Activated T-cell treated with anti-CD3 and anti-CD28 coated beads for 24 hours (primary cell): ENCODE data around the gene IL6.
"Not testable (repeated sequence)": the region's sequence is repeated elsewhere in the genome, so short reads cannot be mapped to it uniquely, and the experiment has no call there.

Experiments used
- DNase-seq: peaks from one replicate; pipeline ENCODE4 v3.0.0-alpha.2; 2020; ENCODE audit warnings: low read depth

IL6 gene

DNA sequence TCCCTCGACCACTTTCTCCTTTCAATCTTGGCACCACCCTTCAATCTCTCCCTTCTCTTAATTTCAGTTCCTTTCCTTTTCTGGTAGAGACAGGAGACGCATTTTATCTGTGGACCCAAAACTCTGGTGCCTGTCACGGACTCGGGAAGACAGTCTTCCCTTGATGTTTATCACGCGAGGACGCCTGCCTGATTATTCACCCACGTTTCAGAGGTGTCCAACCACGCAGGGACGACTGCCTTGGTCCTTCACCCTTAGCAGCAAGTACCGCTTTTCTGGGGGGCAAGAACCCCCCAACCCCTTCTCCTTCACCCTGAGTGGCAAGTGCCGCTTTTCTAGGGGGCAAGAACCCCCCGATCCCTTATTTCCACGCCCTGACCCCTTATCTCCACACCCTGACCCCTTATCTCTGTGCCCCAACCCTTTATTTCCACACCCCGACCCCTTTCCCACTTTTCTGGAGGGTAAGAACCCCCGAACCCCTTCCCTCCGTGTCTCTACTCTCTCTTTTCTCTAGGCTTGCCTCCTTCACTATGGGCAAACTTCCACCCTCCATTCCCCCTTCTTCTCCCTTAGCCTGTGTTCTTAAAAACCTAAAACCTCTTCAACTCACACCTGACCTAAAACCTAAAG lies 22.9 kb upstream of the IL6 start:
- DNase-seq: not testable (repeated sequence)

DNA sequence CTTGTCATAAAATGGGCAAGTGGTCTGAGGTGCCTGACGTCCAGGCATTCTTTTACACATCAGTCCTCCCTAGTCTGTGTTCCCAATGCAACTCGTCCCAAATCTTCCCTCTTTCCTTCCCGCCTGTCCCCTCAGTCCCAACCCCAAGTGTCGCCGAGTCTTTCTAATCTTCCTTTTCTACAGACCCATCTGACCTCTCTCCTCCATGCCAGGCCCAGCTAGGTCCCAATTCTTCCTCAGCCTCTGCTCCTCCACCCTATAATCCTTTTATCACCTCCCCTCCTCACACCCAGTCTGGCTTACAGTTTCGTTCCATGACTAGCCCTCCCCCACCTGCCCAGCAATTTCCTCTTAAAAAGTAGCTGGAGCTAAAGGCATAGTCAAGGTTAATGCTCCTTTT lies 22.3 kb upstream of the IL6 start:
- not testable (repeated sequence) for DNase-seq

DNA sequence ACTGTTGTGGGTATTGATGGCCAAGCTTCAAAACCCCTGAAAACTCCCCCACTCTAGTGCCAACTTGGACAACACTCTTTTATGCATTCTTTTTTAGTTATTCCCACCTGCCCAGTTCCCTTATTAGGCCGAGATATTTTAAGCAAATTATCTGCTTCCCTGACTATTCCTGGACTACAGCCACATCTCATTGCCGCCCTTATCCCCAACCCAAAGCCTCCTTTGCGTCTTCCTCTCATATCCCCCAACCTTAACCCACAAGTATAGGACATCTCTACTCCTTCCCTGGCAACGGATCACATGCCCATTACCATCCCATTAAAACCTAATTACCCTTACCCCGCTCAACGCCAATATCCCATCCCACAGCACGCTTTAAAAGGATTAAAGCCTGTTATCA lies 21.1 kb upstream of the IL6 start:
- not testable (repeated sequence) for DNase-seq

DNA sequence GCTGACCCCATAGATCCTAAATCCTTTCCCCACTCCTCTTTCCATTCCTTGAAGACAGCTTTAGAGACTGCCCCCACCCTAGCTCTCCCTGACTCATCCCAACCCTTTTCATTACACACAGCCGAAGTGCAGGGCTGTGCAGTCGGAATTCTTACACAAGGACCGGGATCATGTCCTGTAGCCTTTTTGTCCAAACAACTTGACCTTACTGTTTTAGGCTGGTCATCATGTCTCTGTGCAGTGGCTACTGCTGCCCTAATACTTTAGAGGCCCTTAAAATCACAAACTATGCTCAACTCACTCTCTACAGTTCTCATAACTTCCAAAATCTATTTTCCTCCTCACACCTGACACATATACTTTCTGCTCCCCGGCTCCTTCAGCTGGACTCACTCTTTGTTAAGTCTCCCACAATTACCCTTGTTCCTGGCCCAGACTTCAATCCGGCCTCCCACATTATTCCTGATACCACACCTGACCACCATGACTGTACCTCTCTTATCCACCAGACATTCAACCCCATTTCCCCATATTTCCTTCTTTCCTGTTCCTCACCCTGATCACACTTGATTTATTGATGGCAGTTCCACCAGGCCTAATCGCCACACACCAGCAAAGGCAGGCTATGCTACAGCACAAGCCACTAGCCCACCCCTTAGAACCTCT lies 19.8 kb upstream of the IL6 start:
- not testable (repeated sequence) for DNase-seq

DNA sequence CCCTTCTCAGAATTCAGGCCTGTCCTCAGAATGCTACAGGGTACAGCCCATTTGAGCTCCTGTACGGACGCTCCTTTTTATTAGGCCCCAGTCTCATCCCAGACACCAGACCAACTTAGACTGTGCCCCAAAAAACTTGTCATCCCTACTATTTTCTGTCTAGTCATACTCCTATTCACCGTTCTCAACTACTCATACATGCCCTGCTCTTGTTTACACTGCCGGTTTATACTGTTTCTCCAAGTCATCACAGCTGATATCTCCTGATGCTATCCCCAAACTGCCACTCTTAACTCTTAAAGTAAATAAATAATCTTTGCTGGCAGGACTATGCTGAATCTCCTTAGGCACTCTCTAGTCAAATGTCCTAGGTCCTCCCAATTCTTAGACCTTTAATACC lies 18.8 kb upstream of the IL6 start:
- DNase-seq: not testable (repeated sequence)

DNA sequence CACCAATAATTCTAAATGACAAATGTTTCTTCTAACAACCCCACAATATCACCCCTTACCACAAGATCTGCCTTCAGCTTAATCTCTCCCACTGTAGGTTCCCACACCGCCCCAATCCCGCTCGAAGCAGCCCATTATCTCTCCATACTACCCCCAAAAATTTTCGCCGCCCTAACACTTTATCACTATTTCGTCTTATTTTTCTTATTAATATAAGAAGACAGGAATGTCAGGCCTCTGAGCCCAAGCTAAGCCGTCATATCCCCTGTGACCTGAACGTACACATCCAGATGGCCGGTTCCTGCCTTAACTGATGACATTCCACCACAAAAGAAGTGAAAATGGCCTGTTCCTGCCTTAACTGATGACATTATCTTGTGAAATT lies 18.3 kb upstream of the IL6 start:
- DNase-seq: not testable (repeated sequence)

DNA sequence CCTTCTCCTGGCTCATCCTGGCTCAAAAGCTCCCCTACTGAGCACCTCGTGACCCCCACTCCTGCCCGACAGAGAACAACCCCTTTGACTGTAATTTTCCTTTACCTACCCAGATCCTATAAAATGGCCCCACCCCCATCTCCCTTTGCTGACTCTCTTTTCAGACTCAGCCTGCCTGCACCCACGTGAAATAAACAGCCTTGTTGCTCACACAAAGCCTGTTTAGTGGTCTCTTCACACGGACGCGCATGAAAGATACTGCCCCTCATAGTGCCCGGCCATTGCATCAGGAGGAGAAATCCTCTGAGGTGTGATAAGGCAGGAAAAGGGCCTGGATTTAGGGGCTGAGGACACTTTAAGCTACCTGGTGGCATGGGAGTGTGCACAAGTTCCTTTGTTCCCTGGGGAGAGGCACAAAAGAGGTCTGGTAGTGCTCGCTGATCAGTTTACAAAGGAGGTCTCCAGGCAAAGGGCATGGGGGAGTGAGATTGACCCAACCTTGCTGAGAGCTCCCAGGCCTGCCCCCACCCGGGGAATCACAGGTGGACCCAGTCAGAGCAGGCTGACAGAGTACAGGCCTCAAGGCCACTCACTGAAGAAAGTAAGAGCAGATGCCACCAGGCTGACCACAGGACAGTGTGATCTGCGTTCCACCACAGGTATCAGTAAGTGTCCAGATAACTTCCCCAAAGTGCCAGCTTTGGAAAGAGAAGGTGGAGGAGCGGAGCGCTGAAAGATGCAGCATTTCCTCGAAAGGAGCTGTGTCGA lies 17.8 kb upstream of the IL6 start:
- DNase-seq: not testable (repeated sequence)

DNA sequence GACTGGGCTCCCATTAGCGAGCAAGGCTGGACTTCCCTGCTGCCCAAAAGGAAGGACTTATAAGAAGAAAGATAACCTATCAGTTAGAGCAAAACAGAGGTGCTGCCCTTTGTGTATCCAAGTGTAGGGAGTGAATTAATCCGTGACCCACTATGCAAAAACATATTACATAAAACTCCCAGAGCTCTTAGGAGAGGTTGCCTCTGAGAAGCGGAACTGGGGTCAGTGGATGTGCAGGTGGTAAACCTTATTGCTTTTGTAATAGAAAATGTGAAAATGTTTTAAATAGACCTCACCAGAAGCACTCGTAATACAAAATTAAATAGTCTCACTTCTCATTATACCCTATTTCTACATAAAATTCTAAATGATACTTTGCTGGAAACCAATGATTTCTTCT lies 17.1 kb upstream of the IL6 start:
- no peak for DNase-seq

DNA sequence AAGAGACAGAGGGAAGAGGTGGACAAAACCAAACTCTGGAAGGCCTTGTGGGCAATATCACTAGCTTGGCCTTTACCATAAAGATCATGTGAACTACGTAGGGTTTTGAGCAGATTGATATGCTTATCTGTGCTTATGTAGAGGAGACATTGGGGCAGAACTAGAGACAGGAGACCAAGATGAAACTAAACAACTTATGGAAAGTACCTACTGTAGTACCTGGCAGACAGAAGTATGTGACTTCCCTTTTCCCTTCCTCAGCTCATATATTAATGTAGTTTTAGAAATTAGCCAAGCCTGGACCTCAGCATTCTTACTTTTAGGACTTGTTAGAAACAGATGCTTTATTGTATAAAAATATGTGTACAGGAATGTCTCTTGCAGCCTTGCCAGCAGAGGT lies 14.0 kb upstream of the IL6 start:
- DNase-seq: no peak

DNA sequence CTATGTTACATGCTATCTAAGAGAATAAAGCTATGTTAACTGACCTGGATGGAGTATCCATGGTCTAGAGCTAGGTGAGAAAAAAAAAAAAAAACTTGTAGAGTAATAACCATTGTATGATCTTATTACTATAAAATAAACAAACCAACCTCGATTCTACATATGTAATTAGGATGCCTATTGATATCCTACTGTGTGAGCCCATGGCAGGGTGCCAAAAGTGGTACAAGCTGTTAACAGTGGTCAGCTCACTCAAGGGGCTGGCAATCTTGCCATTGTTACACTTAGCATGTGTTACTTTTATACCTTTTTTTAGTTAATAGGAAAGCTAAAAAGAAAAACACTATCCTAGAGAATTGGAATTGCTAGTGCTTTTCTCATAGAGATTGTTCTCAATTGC lies 13.5 kb upstream of the IL6 start:
- no peak for DNase-seq

DNA sequence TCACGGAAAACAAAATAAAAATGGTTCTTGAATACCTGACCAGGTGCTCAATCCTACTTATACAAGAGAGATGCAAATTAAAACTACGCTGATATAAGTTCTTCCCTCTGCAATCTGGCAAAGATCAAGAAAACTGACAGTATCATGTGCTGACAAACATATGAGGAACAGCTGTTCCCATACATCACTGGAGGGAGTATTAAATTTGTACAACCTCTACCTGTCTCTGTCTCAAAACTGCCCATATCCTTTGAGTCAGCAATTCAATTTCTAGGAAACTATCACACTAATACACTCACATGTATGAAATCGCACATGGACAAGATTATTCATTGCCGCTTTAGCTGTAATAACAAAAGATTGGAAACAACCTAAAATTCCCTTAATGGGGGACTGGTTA lies 11.0 kb upstream of the IL6 start:
- no peak for DNase-seq

DNA sequence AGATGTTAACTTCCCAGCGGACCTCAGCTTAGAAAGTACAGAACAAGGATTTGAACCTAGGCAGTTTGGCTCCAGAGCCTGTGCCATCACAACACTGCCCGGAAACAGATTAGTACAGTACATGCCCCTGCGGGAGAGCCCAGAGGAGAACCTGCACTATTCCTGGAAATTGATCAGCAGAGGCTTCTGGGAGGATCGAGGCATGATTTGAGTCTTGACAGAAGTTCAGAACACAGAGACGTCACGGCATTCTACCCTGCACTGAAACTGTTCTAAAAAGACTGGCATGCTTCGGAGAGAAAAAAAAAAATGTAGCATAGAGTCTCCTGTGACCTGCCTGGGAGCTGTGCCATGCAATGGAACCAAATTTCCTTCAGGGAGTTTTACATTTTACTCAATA lies 9.2 kb upstream of the IL6 start:
- no peak for DNase-seq

DNA sequence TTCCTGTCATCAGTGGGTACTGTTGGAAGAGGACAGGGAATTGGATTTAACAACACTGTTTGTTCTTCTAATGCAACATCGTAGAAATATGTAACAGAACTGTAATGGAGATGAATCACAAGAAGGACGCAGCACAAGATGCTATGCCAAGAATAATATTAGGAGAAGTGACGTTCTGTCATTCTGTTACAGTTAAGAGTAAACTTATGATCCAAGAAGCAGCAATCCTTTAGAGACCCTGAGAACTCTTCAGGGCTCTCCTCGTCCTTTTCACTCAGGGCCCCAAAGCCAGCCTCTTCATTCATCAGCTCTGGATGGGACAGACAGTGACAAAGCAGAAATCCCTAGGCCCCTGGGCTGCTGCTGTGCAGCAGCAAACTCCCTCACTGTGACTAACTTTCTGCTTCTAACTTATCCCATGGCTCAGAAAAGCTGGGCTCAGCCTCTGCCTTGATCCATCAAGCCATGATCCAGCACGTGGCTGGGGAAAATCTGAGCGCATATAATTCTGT lies 8.7 kb upstream of the IL6 start:
- no peak for DNase-seq

DNA sequence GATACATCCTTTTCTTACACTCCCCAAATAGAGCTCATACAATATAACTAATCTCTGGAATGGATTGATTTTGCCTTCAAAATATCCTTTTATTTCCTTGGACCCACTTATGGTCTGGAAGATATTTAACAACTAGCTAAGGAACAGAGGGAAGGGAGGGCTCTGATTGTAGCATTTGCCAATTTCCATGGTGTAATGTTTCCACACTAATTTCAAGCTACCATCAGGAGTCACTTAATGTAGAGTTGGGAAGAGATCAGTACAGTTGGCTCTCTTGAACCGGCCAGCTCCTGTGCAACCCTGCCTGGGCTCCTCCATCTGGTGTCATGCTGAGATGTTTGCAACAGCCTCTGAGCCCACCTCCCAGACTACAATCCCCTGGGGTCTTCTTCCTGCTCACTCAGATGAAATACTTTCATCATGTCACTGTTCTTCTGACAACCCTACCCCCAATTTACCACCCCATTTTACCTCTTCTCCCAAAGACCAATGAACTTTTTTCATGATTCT lies 8.0 kb upstream of the IL6 start:
- DNase-seq: no peak

DNA sequence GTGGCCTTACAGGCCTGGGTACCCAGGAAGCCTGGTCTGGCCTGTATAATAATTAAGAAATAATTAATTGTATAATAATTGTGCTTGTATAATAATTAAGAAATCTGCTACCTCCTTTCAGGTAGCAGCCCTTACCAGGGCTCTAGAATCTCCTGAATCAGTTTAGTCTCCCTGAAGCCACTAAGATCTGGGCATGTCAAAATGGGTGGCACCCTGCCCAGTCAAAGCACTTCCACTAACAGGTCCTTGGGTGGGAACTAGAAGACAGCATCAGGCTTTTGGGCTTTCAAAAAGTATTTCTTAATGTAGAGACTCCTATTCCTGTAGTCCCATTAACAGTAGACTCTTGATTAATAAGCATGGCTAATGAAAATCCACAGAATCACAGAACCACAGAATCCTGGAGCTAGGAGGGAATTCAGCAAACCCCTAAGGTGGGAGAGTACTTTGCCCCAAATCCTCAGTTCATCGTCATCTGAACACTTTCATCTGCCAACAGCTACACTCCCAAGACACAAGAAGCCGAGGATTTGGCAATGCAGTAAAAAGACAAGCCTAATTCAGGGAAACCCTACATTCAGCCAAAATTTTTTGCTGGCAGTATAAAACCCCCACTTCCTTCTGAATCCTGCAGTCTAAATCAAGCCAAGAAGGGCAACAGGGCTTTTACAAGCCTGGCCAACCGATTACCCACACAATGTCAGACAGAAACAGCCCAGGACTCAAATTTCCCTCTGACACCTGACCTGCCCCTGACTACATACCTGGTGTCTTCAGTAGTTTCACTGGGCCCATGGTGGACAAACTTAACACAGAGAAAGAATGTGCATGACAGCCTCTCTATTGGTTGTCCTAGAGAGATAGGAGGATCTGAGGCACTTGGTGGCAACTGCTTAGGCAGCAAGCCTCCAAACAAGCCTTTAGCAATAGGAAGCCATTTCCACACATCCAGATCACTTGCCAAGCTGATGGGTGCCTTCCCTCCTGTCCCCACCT lies 5.9 kb upstream of the IL6 start:
- no peak for DNase-seq

DNA sequence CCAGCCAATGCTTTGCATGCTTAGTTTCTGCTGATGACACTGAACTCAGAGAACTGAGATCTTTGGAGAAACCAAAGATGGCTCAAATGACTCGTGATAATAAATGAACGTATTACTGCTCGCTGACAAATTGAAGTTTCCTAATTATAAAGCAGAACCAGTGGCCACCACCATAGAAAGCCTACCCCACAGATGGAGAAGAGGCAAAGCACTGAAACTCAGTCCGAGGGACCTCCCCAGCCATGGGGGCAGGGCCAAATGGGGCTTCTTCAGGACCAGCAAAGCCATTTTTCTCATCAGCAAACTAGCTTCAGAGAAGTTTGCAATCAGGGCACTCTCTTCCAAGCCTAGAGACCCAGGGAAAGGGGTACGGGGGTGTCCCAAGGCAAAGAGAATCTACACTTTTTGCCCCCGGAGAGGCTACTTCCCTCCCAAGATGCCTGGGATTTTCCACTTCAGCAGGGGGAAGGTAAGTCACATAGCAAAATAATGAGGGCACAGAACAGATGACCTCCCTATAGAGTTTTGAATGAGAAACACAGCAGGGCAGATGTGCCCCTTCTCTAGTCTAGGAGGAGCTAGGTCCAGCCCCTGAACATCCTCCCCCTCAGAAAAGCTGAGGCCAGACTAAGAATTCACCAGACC lies 4.3 kb upstream of the IL6 start:
- DNase-seq: no peak

DNA sequence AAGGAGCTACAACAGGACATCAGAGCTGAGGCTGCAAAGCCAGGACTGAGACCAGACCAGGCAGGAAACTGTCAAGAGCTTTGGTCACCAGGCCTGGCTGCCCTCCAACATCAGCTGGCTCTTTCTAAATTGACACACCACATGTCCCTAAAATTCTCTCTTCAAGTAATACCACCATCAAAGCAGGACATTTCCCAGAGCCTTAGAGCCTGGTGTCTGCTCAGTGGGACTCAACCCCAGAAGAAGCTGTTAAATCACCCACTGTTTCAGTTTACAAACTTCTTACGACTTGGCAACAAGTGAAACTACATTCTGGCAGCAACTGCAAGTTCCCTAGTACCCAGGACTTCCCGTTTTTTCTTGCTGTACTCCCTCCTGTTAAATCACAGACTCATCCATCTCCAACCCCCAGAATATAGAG lies 3.8 kb upstream of the IL6 start:
- DNase-seq: no peak

DNA sequence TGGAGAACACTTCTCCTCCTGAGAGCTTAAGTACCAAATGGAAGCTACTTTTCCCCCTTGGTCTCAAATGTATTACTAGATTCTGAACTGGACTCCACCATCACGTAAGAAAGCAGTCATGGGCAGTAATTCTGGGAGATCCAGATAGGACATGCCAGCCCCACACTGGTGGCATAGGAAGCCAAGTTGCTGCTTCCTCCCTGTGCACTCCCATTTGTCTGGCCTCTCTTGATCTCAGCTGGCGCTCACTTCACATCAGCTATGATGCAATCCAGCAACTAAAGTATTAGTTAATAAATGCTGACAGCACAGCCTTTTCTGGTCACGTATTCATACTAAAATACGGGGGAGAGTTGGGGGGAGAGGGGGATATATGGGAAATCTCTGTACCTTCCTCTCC lies 3.4 kb upstream of the IL6 start:
- no peak for DNase-seq

DNA sequence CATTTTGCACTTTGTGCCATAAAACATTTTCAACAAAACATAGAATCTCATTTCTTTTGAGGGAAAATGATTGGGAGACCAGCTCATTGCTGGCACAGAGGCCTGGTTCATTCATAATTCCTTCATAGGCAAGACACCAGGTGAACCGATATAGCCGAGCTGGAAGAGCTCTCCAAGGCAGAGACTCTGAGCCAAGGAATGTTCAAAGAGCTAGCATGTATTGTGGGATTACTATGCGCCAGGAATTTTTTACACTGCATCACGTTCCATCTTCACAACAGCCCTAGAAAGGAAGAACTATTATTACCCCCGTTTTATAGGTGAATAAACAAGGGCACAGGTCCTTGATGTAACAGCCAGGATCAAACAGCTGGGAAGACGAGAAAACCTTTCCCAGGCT lies 2.1 kb upstream of the IL6 start:
- no peak for DNase-seq

DNA sequence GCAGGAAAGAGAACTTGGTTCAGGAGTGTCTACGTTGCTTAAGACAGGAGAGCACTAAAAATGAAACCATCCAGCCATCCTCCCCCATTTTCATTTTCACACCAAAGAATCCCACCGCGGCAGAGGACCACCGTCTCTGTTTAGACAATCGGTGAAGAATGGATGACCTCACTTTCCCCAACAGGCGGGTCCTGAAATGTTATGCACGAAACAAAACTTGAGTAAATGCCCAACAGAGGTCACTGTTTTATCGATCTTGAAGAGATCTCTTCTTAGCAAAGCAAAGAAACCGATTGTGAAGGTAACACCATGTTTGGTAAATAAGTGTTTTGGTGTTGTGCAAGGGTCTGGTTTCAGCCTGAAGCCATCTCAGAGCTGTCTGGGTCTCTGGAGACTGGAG lies 1.4 kb upstream of the IL6 start:
- DNase-seq: no peak

DNA sequence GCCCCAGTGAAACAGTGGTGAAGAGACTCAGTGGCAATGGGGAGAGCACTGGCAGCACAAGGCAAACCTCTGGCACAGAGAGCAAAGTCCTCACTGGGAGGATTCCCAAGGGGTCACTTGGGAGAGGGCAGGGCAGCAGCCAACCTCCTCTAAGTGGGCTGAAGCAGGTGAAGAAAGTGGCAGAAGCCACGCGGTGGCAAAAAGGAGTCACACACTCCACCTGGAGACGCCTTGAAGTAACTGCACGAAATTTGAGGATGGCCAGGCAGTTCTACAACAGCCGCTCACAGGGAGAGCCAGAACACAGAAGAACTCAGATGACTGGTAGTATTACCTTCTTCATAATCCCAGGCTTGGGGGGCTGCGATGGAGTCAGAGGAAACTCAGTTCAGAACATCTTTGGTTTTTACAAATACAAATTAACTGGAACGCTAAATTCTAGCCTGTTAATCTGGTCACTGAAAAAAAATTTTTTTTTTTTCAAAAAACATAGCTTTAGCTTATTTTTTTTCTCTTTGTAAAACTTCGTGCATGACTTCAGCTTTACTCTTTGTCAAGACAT lies 574 bp upstream of the IL6 start:
- DNase-seq: peak; percentile 45
